ENCODE measurements around the gene COA5. TPM values are rescaled to one million over a fixed set of nuclear protein-coding genes. Genes with fewer than 3 reads are reported as not detected.
A peak's percentile ranks its signal among the peaks of the same experiment; 100 is the strongest.
"Not testable (repeated sequence)": the region's sequence is repeated elsewhere in the genome, so short reads cannot be mapped to it uniquely, and the experiment has no call there.

COA5 gene
- total and polyA plus RNA-seq, 10 donors, result 24.4 to 69.7 (median 40.1) TPM

- peaks cover 0 to 87% (median 53%) of the 10 kb centered on the region in 6 donors for H3K36me3 ChIP-seq
- H3K27me3 ChIP-seq (replicated peaks in 1 of 7), result no peaks in the 10 kb centered on the region
- TF ChIP-seq CTCF (IDR thresholded peaks at IDR 0.05 in 8 of 11, conservative IDR thresholded peaks at IDR 0.05 in 3 of 11) (no peak), POLR2AphosphoS5 (IDR thresholded peaks at IDR 0.05) (no peak), POLR2A (IDR thresholded peaks at IDR 0.05) (no peak)
- H3K4me3 ChIP-seq, result no peak overlapping the region
- peaks cover 0 to 4% (median 1%) of the 10 kb centered on the region in 8 donors for H3K9me3 ChIP-seq
- no peak for DNase-seq
- no peak overlapping the region for H3K27ac ChIP-seq
- H3K4me1 ChIP-seq, result no peaks in the 10 kb centered on the region
- 74 to 95% (median 82%) methylated on average over 1 of the region's 1 CpG for whole genome bisulfite sequencing, 5 donors
- intact Hi-C loops (cut with DNase I; ENCODE audit: low total_unique reads), result no loop called here
Observed at GRCh38 chr2:98598781-98599428, 9.4 kb downstream of the COA5 start.

- H3K36me3 ChIP-seq, result peaks cover 0 to 87% (median 30%) of the 10 kb centered on the region in 6 donors
- H3K4me1 ChIP-seq; H3K27me3 ChIP-seq (replicated peaks in 1 of 7); H3K9me3 ChIP-seq; H3K4me3 ChIP-seq; DNase-seq; H3K27ac ChIP-seq; intact Hi-C loops (cut with DNase I; ENCODE audit: low total_unique reads): not testable (repeated sequence)
- WGBS, 5 donors, result 74 to 90% (median 78%) methylated on average over 2 to 4 of the region's 4 CpGs
Observed at GRCh38 chr2:98594665-98595064, 13.6 kb downstream of the COA5 start.

GRCh38 chr2:98592565-98592964 is 15.7 kb downstream of the COA5 start:
- Histone ChIP-seq H3K4me3 (no peak overlapping the region), H3K27ac (no peak overlapping the region), H3K9me3 (peaks cover 0 to 8% (median 1%) of the 10 kb centered on the region in 8 donors), H3K4me1 (no peaks in the 10 kb centered on the region), H3K36me3 (peaks cover 0 to 87% (median 22%) of the 10 kb centered on the region in 6 donors), H3K27me3 (replicated peaks in 1 of 7) (no peaks in the 10 kb centered on the region)
- intact Hi-C loops (cut with DNase I; ENCODE audit: low total_unique reads), result no loop called here
- TF ChIP-seq CTCF (IDR thresholded peaks at IDR 0.05 in 8 of 11, conservative IDR thresholded peaks at IDR 0.05 in 3 of 11) (no peak), POLR2AphosphoS5 (IDR thresholded peaks at IDR 0.05) (peak in 1 of 3 donors; percentile 10)
- 94 to 98% (median 96%) methylated on average over 8 of the region's 8 CpGs for WGBS, 5 donors
- DNase-seq, result no peak

GRCh38 chr2:98589489-98589888 is 18.8 kb downstream of the COA5 start:
- intact Hi-C loops (cut with DNase I; ENCODE audit: low total_unique reads), result no loop called here
- Histone ChIP-seq H3K27ac (no peak overlapping the region), H3K27me3 (replicated peaks in 1 of 7) (no peaks in the 10 kb centered on the region), H3K4me1 (no peaks in the 10 kb centered on the region), H3K36me3 (peaks cover 0 to 97% (median 31%) of the 10 kb centered on the region in 6 donors), H3K9me3 (peaks cover 0 to 8% (median 1%) of the 10 kb centered on the region in 8 donors), H3K4me3 (no peak overlapping the region)
- TF ChIP-seq POLR2A (IDR thresholded peaks at IDR 0.05) (no peak), CTCF (IDR thresholded peaks at IDR 0.05 in 8 of 11, conservative IDR thresholded peaks at IDR 0.05 in 3 of 11) (no peak), POLR2AphosphoS5 (IDR thresholded peaks at IDR 0.05) (no peak)
- WGBS, 5 donors, result 96 to 100% (median 98%) methylated on average over 4 of the region's 4 CpGs
- DNase-seq, result peak; percentile 38
